Thymus (tissue), 11 donors: ENCODE data around the gene FOXS1. TPM values are rescaled to one million over a fixed set of nuclear protein-coding genes. Genes with fewer than 3 reads are reported as not detected.

Source experiments
- DNase-seq, 9 donors: peaks; one replicate each; pipeline ENCODE4 v3.0.0-alpha.2; 2013; ENCODE audit warnings: low spot score in 9 of 9, low read depth in 6 of 9, missing footprints in 1 of 9
- H3K27ac ChIP-seq, 2 donors: one replicate each; pipeline ENCODE4 v1.5.1; 2013; ENCODE audit warnings: control low read depth in 1 of 2, low read depth in 1 of 2, low read length in 1 of 2, mild to moderate bottlenecking in 1 of 2, moderate library complexity in 1 of 2
- H3K27me3 ChIP-seq, 2 donors: one replicate each; pipeline ENCODE4 v1.5.1; 2013; ENCODE audit warnings: low read length in 1 of 2; ENCODE audit not compliant: control insufficient read depth in 2 of 2, insufficient read depth in 1 of 2
- H3K36me3 ChIP-seq, 2 donors: one replicate each; pipeline ENCODE4 v1.5.1; 2013; ENCODE audit warnings: low read length in 1 of 2, mild to moderate bottlenecking in 1 of 2, moderate library complexity in 1 of 2; ENCODE audit not compliant: control insufficient read depth in 2 of 2, insufficient read depth in 2 of 2
- H3K4me1 ChIP-seq, 2 donors: one replicate each; pipeline ENCODE4 v1.5.1; 2013; ENCODE audit warnings: low read length in 2 of 2; ENCODE audit not compliant: control insufficient read depth in 2 of 2, insufficient read depth in 2 of 2
- H3K4me3 ChIP-seq, 2 donors: one replicate each; pipeline ENCODE4 v1.5.1; 2013; ENCODE audit warnings: low read length in 2 of 2, control low read depth in 1 of 2, mild to moderate bottlenecking in 1 of 2
- H3K9me3 ChIP-seq, 2 donors: one replicate each; pipeline ENCODE4 v1.5.1; 2013; ENCODE audit warnings: low read length in 1 of 2, mild to moderate bottlenecking in 1 of 2; ENCODE audit not compliant: control insufficient read depth in 2 of 2, insufficient read depth in 1 of 2
- WGBS: extraction: QIAGEN DNeasy Blood & Tissue Kit; methylation state at CpG from one replicate; pipeline ENCODE4 v1.1.7; 2013; 5-methylcytosine and 5-hydroxymethylcytosine counted together
- polyA plus RNA-seq: library from polyadenylated mRNA; stranded (reverse); fragments of 200-250 nt; gene quantifications from one replicate; pipeline ENCODE4 v1.2.3, GENCODE V29; 2013
- total RNA-seq: library from RNA; stranded (reverse); fragments of 120-200 nt; gene quantifications from one replicate; pipeline ENCODE4 v1.2.4, GENCODE V29; 2013
- donor health status: healthy.

FOXS1 gene
- total and polyA plus RNA-seq, 2 donors, result 1.2 to 4.7 TPM

GRCh38 chr20:31871618-31871954 is 26.2 kb upstream of the FOXS1 start:
- H3K9me3 ChIP-seq, result no peaks in the 10 kb centered on the region
- no peak overlapping the region for H3K27ac ChIP-seq
- DNase-seq, result no peak
- H3K27me3 ChIP-seq, result peaks cover 33 to 61% of the 10 kb centered on the region in 2 donors
- H3K4me3 ChIP-seq, result no peak overlapping the region
- WGBS, result 90% methylated on average over 1 of the region's 1 CpG
- H3K36me3 ChIP-seq, result no peaks in the 10 kb centered on the region
- H3K4me1 ChIP-seq, result peaks cover 0 to 4% of the 10 kb centered on the region in 2 donors

- Histone ChIP-seq H3K27me3 (peaks cover 33 to 61% of the 10 kb centered on the region in 2 donors), H3K4me3 (peak overlapping the region in 1 of 2 donors; percentile 43), H3K9me3 (no peaks in the 10 kb centered on the region), H3K27ac (no peak overlapping the region), H3K36me3 (no peaks in the 10 kb centered on the region), H3K4me1 (peaks cover 0 to 4% of the 10 kb centered on the region in 2 donors)
- 13% methylated on average over 24 of the region's 24 CpGs for WGBS
- DNase-seq, result no peak
Measured at GRCh38 chr20:31870726-31871617, 25.6 kb upstream of the FOXS1 start.

GRCh38 chr20:31869942-31870725 is 24.7 kb upstream of the FOXS1 start, which contains the start of the genes DUSP15 and TTLL9:
Gene DUSP15 (minus strand): TSS chr20:31870527. CDS start chr20:31870337, 190 bp downstream.
Gene TTLL9 (plus strand): TSS chr20:31870634. CDS start chr20:31871127, 493 bp downstream.
- H3K27ac ChIP-seq, result no peak within 1 kb of the TSS

GRCh38 chr20:31869673-31869941 is 24.2 kb upstream of the FOXS1 start:
- no peaks in the 10 kb centered on the region for H3K9me3 ChIP-seq
- H3K4me1 ChIP-seq, result peaks cover 0 to 4% of the 10 kb centered on the region in 2 donors
- no peaks in the 10 kb centered on the region for H3K36me3 ChIP-seq
- WGBS, result 17% methylated on average over 1 of the region's 1 CpG
- no peak for DNase-seq
- H3K27ac ChIP-seq, result no peak overlapping the region
- H3K27me3 ChIP-seq, result peaks cover 33 to 59% of the 10 kb centered on the region in 2 donors
- no peak overlapping the region for H3K4me3 ChIP-seq

More at GRCh38 chr20:31869942-31870725, 24.7 kb upstream of the FOXS1 start, which contains the start of the genes DUSP15 and TTLL9:
- Histone ChIP-seq H3K4me3 (peak within 1 kb of the TSS in 1 of 2 donors; percentile 43), H3K27me3 (peaks cover 33 to 61% of the 10 kb centered on the region in 2 donors), H3K9me3 (no peaks in the 10 kb centered on the region), H3K4me1 (peaks cover 0 to 4% of the 10 kb centered on the region in 2 donors), H3K36me3 (no peaks in the 10 kb centered on the region)
- 2% methylated on average over 80 of the region's 80 CpGs for WGBS
- no peak for DNase-seq

GRCh38 chr20:31868853-31869672 is 23.7 kb upstream of the FOXS1 start:
- Histone ChIP-seq H3K9me3 (no peaks in the 10 kb centered on the region), H3K36me3 (no peaks in the 10 kb centered on the region), H3K4me1 (peaks cover 0 to 4% of the 10 kb centered on the region in 2 donors), H3K27ac (no peak overlapping the region), H3K27me3 (peaks cover 33 to 58% of the 10 kb centered on the region in 2 donors), H3K4me3 (no peak overlapping the region)
- WGBS, result 78% methylated on average over 12 of the region's 12 CpGs
- no peak for DNase-seq

- no peak for DNase-seq
- H3K9me3 ChIP-seq, result no peaks in the 10 kb centered on the region
- H3K36me3 ChIP-seq, result no peaks in the 10 kb centered on the region
- peaks cover under 1 to 4% of the 10 kb centered on the region in 2 donors for H3K4me1 ChIP-seq
- H3K4me3 ChIP-seq, result no peak overlapping the region
- no peak overlapping the region for H3K27ac ChIP-seq
- WGBS, result 93% methylated on average over 3 of the region's 3 CpGs
- H3K27me3 ChIP-seq, result peaks cover 22 to 44% of the 10 kb centered on the region in 2 donors
Measured at GRCh38 chr20:31866221-31866620, 20.8 kb upstream of the FOXS1 start.

- DNase-seq, result no peak
- peaks cover 13 to 45% of the 10 kb centered on the region in 2 donors for H3K27me3 ChIP-seq
- H3K27ac ChIP-seq, result no peak overlapping the region
- no peaks in the 10 kb centered on the region for H3K9me3 ChIP-seq
- 88% methylated on average over 12 of the region's 12 CpGs for WGBS
- H3K4me3 ChIP-seq, result no peak overlapping the region
- H3K36me3 ChIP-seq, result no peaks in the 10 kb centered on the region
- H3K4me1 ChIP-seq, result peaks cover 6 to 12% of the 10 kb centered on the region in 2 donors
Measured at GRCh38 chr20:31864521-31865400, 19.4 kb upstream of the FOXS1 start.
